DMS153 treated with DMSO at 0.1 percent for 48 hours (cell line): ENCODE measurements around the gene FAM111B.

Source experiments
- DNase-seq: peaks from one replicate; lab custom pipeline; 2025; ENCODE audit not compliant: unreplicated experiment; lab: John Stamatoyannopoulos, UW

FAM111B gene

DNA sequence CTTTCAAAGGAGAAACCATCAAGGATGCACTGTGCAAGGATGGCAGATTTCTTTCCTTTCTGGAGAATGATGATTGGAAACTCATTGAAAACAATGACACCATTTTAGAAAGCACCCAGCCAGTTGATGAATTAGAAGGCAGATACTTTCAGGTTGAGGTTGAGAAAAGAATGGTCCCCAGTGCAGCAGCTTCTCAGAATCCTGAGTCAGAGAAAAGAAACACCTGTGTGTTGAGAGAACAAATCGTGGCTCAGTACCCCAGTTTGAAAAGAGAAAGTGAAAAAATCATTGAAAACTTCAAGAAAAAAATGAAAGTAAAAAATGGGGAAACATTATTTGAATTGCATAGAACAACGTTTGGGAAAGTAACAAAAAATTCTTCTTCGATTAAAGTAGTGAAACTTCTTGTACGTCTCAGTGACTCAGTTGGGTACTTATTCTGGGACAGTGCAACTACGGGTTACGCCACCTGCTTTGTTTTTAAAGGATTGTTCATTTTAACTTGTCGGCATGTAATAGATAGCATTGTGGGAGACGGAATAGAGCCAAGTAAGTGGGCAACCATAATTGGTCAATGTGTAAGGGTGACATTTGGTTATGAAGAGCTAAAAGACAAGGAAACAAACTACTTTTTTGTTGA lies 45.4 kb downstream of the FAM111B start:
- no peak for DNase-seq

GRCh38 chr11:59154610-59155009 lies 47.6 kb downstream of the FAM111B start:
- DNase-seq = no peak

DNA sequence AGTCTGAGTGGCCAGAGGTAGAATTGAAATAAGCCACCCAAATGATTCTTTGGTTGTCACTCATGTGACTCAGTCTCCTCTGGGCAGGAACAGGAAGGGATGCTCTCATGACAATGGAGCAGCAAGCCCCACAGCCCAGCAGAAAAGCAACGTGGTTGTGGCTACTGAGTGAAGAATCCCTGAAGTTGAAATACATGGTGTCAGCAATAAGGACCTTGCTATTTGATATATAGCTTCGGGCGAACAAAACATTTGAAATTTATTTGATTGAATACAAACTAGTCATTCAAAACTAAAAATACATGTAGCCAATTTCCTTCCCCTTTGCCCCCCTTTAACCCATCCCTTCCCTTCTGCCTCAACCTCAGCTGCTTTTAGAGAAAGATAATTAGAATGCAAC lies 50.4 kb downstream of the FAM111B start:
- no peak for DNase-seq

DNA sequence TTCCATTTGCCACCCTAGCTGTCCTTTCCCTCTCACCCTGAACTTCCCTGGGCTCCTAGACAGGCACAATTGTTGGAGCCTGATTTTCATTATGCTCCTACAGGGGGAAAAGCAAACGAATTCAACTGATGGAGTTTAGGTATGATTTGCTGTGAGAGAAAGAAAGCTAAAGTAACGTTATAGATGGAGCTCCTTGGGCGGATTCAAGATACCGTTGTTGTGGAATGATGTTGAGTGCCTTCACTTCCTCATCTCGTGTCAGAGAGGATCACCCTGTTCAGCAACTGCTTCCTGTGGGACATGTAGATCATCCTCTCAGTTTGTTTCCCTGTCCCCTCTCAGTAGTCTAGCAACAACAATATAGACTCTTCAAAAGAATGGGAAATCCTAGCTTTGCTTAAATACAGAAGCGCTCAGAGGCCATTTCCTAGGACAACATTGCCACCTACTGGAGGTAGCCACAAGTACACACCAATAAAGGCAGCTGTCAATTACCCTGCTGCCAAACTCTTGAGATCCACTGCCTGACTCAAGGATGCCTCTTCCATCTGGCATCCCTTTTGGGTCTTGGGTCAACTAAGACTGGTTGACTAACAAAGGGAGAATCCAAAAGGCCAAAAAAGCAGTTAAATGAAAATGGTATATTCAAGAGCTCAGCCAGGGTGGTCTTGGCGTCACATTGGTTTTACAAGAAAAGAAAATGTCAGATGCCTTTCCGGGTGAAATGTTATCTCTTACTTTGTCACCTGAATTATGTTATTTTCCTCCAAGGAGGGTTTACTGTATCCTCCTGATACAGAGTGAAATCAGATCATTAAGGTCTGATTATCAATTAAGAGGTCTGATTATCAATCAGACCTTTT lies 51.4 kb downstream of the FAM111B start:
- peak; percentile 58 for DNase-seq

GRCh38 chr11:59164028-59164427 lies 57.0 kb downstream of the FAM111B start:
- no peak for DNase-seq

DNA sequence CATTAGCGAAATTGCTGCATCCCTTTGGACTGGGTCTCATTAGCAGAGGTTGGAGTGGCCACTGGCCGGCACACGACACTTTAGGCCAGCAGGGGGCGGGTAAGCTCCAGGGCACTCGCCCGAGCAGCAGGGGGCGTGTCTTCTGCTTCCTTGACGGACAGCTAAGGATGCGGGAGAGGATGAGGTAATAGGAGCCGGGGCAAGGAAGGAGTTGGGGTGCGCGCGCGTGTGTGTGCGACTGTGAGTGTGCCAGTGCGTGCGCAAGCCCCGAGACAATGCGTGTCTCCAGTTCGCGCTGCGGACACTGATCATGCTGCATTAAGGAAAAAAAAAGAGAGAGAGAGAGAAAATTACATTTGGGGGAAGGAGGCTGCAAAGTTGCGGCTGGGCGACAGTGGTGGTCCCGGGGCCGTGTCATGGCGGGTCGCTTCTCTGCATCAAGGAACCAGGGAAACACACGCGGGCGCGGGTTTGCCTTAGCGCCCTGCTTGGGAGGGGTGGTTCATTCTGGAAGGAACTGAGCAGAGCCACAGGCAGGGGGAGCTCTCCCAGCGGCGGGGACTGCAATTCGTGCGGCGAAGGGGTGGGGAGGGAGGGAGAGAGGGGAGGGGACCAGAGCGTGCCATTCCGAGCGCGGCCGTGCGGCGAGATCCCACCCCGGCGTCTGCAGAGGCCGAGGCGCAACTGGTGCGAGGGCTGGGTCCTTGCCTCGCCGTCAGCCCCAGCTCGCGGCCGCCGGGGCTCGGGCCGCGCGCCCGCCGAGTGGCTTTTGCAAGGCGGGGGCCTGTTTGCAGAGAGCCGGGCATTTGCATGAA lies 64.7 kb downstream of the FAM111B start, which contains the start of gene DTX4:
TSS of gene DTX4 (plus strand) at position 625 of the 815 bp plus-strand sequence. CDS start 464 bp downstream, outside the sequence.
- peak; percentile 85 for DNase-seq

DNA sequence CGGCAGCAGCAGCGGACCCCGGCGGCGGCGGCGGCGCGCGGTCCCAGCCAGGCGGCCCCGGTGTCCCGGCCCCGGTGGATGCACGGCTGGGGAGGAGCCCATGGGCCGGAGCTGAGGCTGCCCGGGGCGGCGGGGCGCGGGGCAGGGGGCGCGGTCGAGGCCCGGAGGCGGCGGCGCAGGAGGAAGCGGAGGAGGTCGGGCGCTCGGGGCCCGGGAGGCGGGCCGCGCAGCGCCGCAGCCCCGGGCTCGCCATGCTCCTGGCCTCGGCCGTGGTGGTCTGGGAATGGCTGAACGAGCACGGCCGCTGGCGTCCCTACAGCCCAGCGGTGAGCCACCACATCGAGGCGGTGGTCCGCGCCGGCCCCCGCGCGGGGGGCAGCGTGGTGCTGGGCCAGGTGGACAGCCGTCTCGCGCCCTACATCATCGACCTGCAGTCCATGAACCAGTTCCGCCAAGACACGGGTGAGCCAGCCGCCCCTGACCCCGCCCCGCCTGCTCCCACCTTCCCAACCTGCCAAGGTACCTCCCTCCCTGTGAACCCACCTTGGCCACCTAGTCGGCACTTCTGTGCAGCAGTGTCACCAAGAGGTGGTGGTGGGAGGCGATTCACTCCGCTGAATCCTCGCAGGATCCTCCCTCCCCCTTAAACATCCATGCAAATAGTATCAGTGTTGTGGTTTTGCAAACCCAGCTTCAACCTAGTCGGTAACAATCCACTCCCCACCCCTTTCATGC lies 65.5 kb downstream of the FAM111B start:
- no peak for DNase-seq

GRCh38 chr11:59173080-59173963 lies 66.3 kb downstream of the FAM111B start:
- no peak for DNase-seq

GRCh38 chr11:59173964-59174663 lies 67.1 kb downstream of the FAM111B start:
- DNase-seq = no peak

DNA sequence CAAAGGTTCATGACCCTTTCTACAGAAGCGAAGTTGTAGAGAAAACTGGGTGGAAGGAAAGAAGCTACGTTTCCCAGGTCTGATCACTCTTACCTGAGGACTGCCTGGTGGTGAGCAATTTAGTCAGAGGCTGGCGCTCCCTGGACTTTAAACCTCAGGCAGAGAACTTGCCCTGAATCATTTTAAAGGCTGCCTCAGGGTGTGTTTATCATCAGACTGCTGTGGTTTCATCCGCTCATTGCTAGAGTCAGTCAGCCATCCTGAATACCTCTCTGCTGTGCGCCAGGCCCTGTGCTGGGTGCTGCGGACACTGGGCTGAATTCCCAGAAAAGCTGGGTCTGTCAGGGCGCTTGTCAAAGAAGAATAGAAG lies 67.6 kb downstream of the FAM111B start:
- no peak for DNase-seq

DNA sequence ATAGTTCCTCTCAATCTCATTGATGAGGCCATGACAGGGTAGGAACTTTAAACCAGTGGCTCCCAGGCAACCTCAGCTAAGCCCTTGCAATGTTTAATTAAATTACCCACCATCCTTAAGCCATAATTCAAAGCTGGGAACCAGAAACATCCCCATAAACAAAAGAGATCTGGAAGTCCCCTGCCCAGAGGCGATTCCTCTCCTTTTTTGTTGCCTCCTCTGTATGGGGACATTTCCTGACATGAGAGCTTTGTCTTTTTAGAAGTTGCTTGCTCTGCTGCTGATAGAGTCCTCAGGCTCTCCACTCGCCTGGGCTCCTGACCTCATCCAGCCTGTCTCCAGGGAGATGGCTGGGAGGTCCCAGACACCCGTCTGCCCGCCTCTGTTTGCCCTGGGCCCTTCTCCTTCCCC lies 68.1 kb downstream of the FAM111B start:
- DNase-seq = no peak

DNA sequence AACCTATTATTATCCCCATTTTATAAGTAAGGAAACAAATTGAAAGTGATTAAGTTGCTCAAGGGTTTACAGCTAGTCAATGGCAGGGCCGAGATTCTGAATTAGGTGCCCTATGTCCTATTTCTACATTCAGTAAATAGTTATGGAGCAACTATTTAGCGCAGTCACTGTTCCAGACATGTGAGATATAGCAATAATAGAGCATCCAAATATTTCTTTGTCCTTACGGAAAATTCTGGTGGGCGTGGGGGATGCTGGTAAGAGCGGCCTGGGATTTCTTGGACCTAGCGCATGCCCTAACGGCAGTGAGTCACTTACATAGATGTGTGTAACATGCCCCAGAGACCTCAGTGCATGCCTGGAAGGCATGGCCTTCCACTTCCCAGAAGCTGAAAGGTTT lies 69.3 kb downstream of the FAM111B start:
- no peak for DNase-seq
